Endodermal cell (in vitro differentiated cells): ENCODE data around the gene KRTAP1-4. TPM values are rescaled to one million over a fixed set of nuclear protein-coding genes. Genes with fewer than 3 reads are reported as not detected.

ENCODE experiments used
- DNase-seq: peaks from one replicate; pipeline ENCODE4 v3.0.0-alpha.2; 2017
- H3K27ac ChIP-seq: 2 replicates; pipeline ENCODE4 v1.5.1; 2013; ENCODE audit warnings: mild to moderate bottlenecking, low read depth, low read length, moderate library complexity
- H3K27me3 ChIP-seq: 2 replicates; pipeline ENCODE4 v1.6.1; 2013; ENCODE audit warnings: mild to moderate bottlenecking, low read length, moderate library complexity; ENCODE audit not compliant: insufficient read depth, control insufficient read depth, poor library complexity, severe bottlenecking
- H3K36me3 ChIP-seq: 2 replicates; pipeline ENCODE4 v1.7.0; 2013; ENCODE audit warnings: mild to moderate bottlenecking, low read length, moderate library complexity; ENCODE audit not compliant: control insufficient read depth, insufficient read depth
- H3K4me1 ChIP-seq: one replicate; pipeline ENCODE4 v1.7.0; 2013; ENCODE audit warnings: low read length; ENCODE audit not compliant: control insufficient read depth, insufficient read depth
- H3K4me3 ChIP-seq: 2 replicates; pipeline ENCODE4 v1.5.1; 2013; ENCODE audit warnings: mild to moderate bottlenecking, low read length, moderate library complexity
- H3K9ac ChIP-seq: 2 replicates; pipeline ENCODE4 v1.6.1; 2013; ENCODE audit warnings: mild to moderate bottlenecking, low read length, moderate library complexity; ENCODE audit not compliant: poor library complexity, severe bottlenecking; ENCODE audit errors: extremely low read depth
- H3K9me3 ChIP-seq: 2 replicates; pipeline ENCODE4 v1.6.1; 2013; ENCODE audit warnings: mild to moderate bottlenecking, low read length, moderate library complexity; ENCODE audit not compliant: control insufficient read depth
- H3K27ac Mint-ChIP-seq: 2 replicates; pipeline ENCODE4 v1.8.0; 2020; ENCODE audit warnings: mixed read lengths
- H3K27me3 Mint-ChIP-seq: 2 replicates; pipeline ENCODE4 v1.8.0; 2021; ENCODE audit warnings: mild to moderate bottlenecking, mixed read lengths; ENCODE audit not compliant: insufficient read depth
- H3K36me3 Mint-ChIP-seq: 2 replicates; pipeline ENCODE4 v1.8.0; 2020; ENCODE audit warnings: low read depth, mixed read lengths
- H3K4me1 Mint-ChIP-seq: 2 replicates; pipeline ENCODE4 v1.8.0; 2020; ENCODE audit warnings: mixed read lengths
- H3K4me3 Mint-ChIP-seq: 2 replicates; pipeline ENCODE4 v1.8.0; 2020; ENCODE audit warnings: mild to moderate bottlenecking, moderate library complexity, mixed read lengths
- H3K9me3 Mint-ChIP-seq: 2 replicates; pipeline ENCODE4 v1.8.0; 2020; ENCODE audit warnings: mild to moderate bottlenecking, mixed read lengths
- WGBS, 2 experiments: methylation state at CpG; one replicate each; pipeline versions ENCODE4 v1.1.5 to v1.1.7; 2013; ENCODE audit warnings: missing lambda C conversion rate in 2 of 2, mixed read lengths in 1 of 2; ENCODE audit not compliant: insufficient coverage in 1 of 2, insufficient read length in 1 of 2; 5-methylcytosine and 5-hydroxymethylcytosine counted together
- long read RNA-seq, 4 experiments: library from polyadenylated mRNA in 2 of 4; library from RNA in 1 of 4; library from capped mRNA in 1 of 4; stranded (forward) in 3 of 4; unstranded in 1 of 4; transcript quantifications; one replicate each; pipeline ENCODE4 v2.0.0, GENCODE V29; 2020 to 2021; ENCODE audit warnings: inconsistent platforms in 1 of 4
- polyA plus RNA-seq, 2 experiments: library from polyadenylated mRNA; stranded (reverse); fragments of 50-300 nt; gene quantifications; one replicate each; pipeline ENCODE4 v1.2.3, GENCODE V29; 2013
- total RNA-seq, 2 donors: library from RNA; stranded (reverse); fragmentation: NEBNext Ultra II Directional in 1 of 2; extraction: Animal tissue kit (Norgen Biotek cat#: 25700) in 1 of 2; gene quantifications; 2 replicates in 1 of 2; 3 replicates in 1 of 2; pipeline ENCODE4 v1.2.1, GENCODE V29; 2021
- TF ChIP-seq, protein P1 (sequence below): fragments of 200-600 bp; sonication (generic); conservative IDR thresholded peaks from 2 replicates; pipeline ENCODE4 v1.5.0; 2021; ENCODE audit warnings: antibody characterized with exemption, mild to moderate bottlenecking

KRTAP1-4 gene
- not detected for total RNA-seq
- not detected for polyA plus RNA-seq (2013, experiment 1 of 2)
- polyA plus RNA-seq (2013, experiment 2 of 2), result not detected
- long read RNA-seq, experiment 1, result 0 reads
- long read RNA-seq, experiment 2, result 0 reads
- long read RNA-seq, experiment 3, result 0 reads
- long read RNA-seq, experiment 4, result 0 reads

DNA sequence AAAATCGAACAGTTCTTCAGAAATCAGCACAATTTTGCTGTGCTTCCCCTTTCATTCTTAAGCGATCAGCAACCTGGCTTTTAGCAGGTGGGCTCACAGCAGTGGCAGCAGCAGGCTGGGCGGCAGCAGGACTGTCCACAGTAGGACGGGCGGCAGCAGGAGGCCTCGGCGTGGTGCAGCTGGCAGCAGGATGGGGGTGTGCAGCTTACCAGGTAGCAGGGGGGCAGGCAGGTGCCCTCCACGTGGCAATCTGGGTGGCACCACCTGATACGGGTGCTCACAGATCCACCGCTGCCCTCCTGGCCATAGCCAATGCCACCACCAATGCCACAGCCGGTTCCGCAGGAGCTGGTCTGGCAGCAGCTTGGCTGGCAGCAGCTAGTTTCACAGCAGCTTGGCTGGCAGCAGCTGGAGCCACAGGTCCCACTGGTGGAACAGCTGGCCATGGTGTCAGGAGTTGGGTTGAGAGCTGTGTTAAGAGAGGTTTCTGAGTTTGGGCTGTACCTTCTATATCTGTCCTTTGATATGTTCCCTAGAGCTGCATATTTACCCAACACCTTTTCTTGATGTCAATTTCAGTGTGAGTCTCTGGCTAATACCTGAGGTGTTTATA, at the start of gene KRTAP1-4:
TSS of gene KRTAP1-4 (minus strand) at position 563 of the 613 bp plus-strand sequence. CDS start at position 446, 117 bp downstream.
- H3K36me3 Mint-ChIP-seq, result no peaks in the 10 kb centered on the region

GRCh38 chr17:41076788-41077187, 46.8 kb upstream of the KRTAP1-4 start:
- TF ChIP-seq, protein P1, sequence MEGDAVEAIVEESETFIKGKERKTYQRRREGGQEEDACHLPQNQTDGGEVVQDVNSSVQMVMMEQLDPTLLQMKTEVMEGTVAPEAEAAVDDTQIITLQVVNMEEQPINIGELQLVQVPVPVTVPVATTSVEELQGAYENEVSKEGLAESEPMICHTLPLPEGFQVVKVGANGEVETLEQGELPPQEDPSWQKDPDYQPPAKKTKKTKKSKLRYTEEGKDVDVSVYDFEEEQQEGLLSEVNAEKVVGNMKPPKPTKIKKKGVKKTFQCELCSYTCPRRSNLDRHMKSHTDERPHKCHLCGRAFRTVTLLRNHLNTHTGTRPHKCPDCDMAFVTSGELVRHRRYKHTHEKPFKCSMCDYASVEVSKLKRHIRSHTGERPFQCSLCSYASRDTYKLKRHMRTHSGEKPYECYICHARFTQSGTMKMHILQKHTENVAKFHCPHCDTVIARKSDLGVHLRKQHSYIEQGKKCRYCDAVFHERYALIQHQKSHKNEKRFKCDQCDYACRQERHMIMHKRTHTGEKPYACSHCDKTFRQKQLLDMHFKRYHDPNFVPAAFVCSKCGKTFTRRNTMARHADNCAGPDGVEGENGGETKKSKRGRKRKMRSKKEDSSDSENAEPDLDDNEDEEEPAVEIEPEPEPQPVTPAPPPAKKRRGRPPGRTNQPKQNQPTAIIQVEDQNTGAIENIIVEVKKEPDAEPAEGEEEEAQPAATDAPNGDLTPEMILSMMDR, result no peak
- no peak overlapping the region for H3K4me3 Mint-ChIP-seq

More for the DNA sequence above, at the start of gene KRTAP1-4:
- TF ChIP-seq, protein P1, result no peak
- Mint-ChIP-seq H3K9me3 (no peaks in the 10 kb centered on the region), H3K4me3 (no peak within 1 kb of the TSS), H3K27me3 (peaks cover under 1% of the 10 kb centered on the region), H3K27ac (no peak within 1 kb of the TSS), H3K4me1 (no peaks in the 10 kb centered on the region)
- H3K36me3 ChIP-seq, result no peaks in the 10 kb centered on the region
- WGBS, 2 experiments, result 95 to 96% methylated on average over 2 to 12 of the region's 12 CpGs
- H3K27ac ChIP-seq, result no peak within 1 kb of the TSS
- H3K4me3 ChIP-seq, result no peak within 1 kb of the TSS
- no peak for DNase-seq
- no peaks in the 10 kb centered on the region for H3K27me3 ChIP-seq
- H3K9me3 ChIP-seq, result no peaks in the 10 kb centered on the region
- no peaks in the 10 kb centered on the region for H3K4me1 ChIP-seq
- no peak within 1 kb of the TSS for H3K9ac ChIP-seq

DNA sequence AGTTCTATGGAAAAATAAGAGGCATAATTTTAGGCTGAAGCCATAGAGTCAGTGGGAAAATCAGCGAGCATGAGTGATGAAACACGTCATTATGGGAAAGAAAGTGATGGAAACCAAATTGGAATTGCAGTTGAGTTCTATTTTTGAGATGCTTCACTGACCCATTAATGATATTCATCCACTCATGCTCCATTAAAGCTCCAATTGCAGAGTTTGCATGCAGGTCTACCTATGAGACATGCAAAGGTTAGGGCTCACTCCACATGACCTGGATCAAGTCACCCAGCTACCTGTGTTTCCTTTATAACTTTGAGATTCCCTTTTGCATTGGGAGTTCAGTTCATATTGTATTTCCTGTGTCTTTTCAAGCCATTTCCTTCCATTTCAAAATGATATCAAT, 43.7 kb upstream of the KRTAP1-4 start:
- H3K36me3 ChIP-seq, result no peaks in the 10 kb centered on the region
- TF ChIP-seq, protein P1, result no peak
- H3K36me3 Mint-ChIP-seq, result no peaks in the 10 kb centered on the region
- H3K4me1 ChIP-seq, result no peaks in the 10 kb centered on the region
- DNase-seq, result no peak
- no peaks in the 10 kb centered on the region for H3K9me3 ChIP-seq
- peaks cover 5% of the 10 kb centered on the region for H3K27me3 Mint-ChIP-seq
- H3K9me3 Mint-ChIP-seq, result no peaks in the 10 kb centered on the region
- H3K4me3 Mint-ChIP-seq, result no peak overlapping the region
- 89 to 95% methylated on average over 2 of the region's 2 CpGs for WGBS, 2 experiments
- H3K27ac Mint-ChIP-seq, result no peak overlapping the region
- H3K4me1 Mint-ChIP-seq, result no peaks in the 10 kb centered on the region
- H3K4me3 ChIP-seq, result no peak overlapping the region
- no peak overlapping the region for H3K27ac ChIP-seq
- no peaks in the 10 kb centered on the region for H3K27me3 ChIP-seq
- no peak overlapping the region for H3K9ac ChIP-seq

More at GRCh38 chr17:41076788-41077187, 46.8 kb upstream of the KRTAP1-4 start:
- no peaks in the 10 kb centered on the region for H3K4me1 Mint-ChIP-seq
- Histone ChIP-seq H3K36me3 (no peaks in the 10 kb centered on the region), H3K27ac (no peak overlapping the region), H3K9ac (no peak overlapping the region), H3K9me3 (no peaks in the 10 kb centered on the region), H3K4me3 (no peak overlapping the region), H3K4me1 (no peaks in the 10 kb centered on the region), H3K27me3 (no peaks in the 10 kb centered on the region)
- no peak for DNase-seq
- no peak overlapping the region for H3K27ac Mint-ChIP-seq
- H3K36me3 Mint-ChIP-seq, result no peaks in the 10 kb centered on the region
- peaks cover 5% of the 10 kb centered on the region for H3K27me3 Mint-ChIP-seq
- no peaks in the 10 kb centered on the region for H3K9me3 Mint-ChIP-seq
